ENCODE measurements around the gene RPTOR.

DNA sequence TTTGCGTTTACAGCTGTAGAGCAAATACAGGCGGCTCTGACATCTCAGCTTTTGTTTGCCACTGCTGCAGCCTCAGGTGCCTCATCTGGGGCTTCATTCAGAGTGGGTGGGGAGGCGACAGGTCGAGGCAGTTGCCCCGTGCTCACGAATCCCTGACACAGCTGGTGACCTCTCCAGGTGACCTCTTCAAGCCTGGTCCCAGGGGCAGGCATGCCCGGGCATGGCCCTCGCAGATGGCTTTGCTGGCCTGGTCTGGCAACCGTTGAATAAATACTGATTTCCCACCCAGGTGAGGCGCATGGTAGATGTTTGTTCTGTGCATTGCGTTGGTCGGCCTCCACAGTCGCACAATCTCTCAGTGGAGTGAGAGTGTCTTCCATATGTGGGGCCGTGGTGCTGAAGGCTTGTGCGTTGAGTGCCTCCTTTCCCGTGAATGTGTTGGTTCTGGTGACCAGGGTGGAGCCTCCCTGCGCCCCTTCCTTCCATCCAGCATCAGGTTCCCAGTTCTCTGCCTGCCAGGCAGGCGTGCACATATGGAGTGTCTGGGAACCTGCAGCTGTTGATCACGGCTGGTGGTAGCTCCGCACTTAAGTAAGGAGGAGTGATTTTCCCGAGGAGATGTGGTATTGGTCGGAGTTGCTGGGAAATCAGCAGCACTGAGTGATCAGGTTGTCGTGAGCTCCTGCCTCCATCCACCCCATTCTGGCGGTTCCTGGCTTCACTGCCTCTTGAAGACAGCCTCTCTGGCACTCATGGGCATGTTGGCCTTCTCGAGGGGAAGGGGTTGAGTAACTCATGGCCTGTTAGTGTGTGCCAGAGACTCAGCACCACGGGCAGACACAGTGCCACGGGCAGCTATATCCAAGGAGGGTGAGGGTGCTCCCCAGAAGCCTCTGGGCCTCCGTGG is 149.7 kb downstream of the RPTOR start:
- TF ChIP-seq POLR2AphosphoS5 (IDR thresholded peaks at IDR 0.05; ENCODE audit: low read depth, low read length) (no peak), POLR2A (IDR thresholded peaks at IDR 0.05; ENCODE audit: low read depth, low read length) (no peak), PAX5 (IDR thresholded peaks at IDR 0.05; ENCODE audit: insufficient read depth, low read length, severe bottlenecking) (no peak), TAF1 (IDR thresholded peaks at IDR 0.05; ENCODE audit: low read depth, low read length) (no peak), SPI1 (IDR thresholded peaks at IDR 0.05; ENCODE audit: low read depth, low read length) (no peak), POU2F2 (IDR thresholded peaks at IDR 0.05; ENCODE audit: low read depth, low read length) (no peak)

Measured in GM12891 (cell line).